HepG2 (cell line): ENCODE data around the gene CYP2S1. TPM values are rescaled to one million over a fixed set of nuclear protein-coding genes. Genes with fewer than 3 reads are reported as not detected.

Experiments
- FOXJ3 ChIP-seq: sonication (generic); formaldehyde crosslinking; IDR thresholded peaks from 2 replicates; pipeline ENCODE4 v1.4.0; 2020; ENCODE audit warnings: missing genetic modification reagents, mild to moderate bottlenecking, borderline replicate concordance
- GABPB1 ChIP-seq: IDR thresholded peaks from 2 replicates; pipeline ENCODE4 v1.6.1; 2016; ENCODE audit warnings: mild to moderate bottlenecking, missing genetic modification reagents, moderate library complexity, missing compliant biosample characterization
- HOXA7 ChIP-seq: sonication (generic); formaldehyde crosslinking; IDR thresholded peaks from 2 replicates; pipeline ENCODE4 v1.8.1; 2022; ENCODE audit warnings: mild to moderate bottlenecking, missing genetic modification reagents, moderate library complexity
- IRF2 ChIP-seq: IDR thresholded peaks from 2 replicates; pipeline ENCODE4 v1.6.1; 2018; ENCODE audit warnings: missing genetic modification reagents, missing compliant biosample characterization
- NFRKB ChIP-seq: fragments of 450-650 bp; IDR thresholded peaks from 2 replicates; pipeline ENCODE4 v1.6.1; 2017
- PHF20 ChIP-seq: sonication (generic); formaldehyde crosslinking; IDR thresholded peaks from 2 replicates; pipeline ENCODE4 v1.5.0; 2020; ENCODE audit warnings: mild to moderate bottlenecking, missing genetic modification reagents
- POLR2G ChIP-seq: fragments of 200-400 bp; formaldehyde crosslinking; IDR thresholded peaks from 2 replicates; pipeline ENCODE4 v1.6.1; 2018; ENCODE audit warnings: mild to moderate bottlenecking, low read depth, low read length, moderate library complexity
- REPIN1 ChIP-seq: sonication (generic); formaldehyde crosslinking; IDR thresholded peaks from 2 replicates; pipeline ENCODE4 v1.8.0; 2022; ENCODE audit warnings: missing genetic modification reagents, low read depth, mild to moderate bottlenecking, borderline replicate concordance
- SMAD3 ChIP-seq: sonication (generic); formaldehyde crosslinking; IDR thresholded peaks from 2 replicates; pipeline ENCODE4 v1.4.0; 2020; ENCODE audit warnings: missing genetic modification reagents
- ZFP91 ChIP-seq: sonication (generic); formaldehyde crosslinking; IDR thresholded peaks from 2 replicates; pipeline ENCODE4 v1.9.0; 2022; ENCODE audit warnings: missing genetic modification reagents, mild to moderate bottlenecking, borderline replicate concordance
- ZMYM3 ChIP-seq: sonication (generic); formaldehyde crosslinking; IDR thresholded peaks from 2 replicates; pipeline ENCODE4 v1.5.1; 2020; ENCODE audit warnings: mild to moderate bottlenecking, missing genetic modification reagents
- ZNF331 ChIP-seq: sonication (generic); formaldehyde crosslinking; IDR thresholded peaks from 2 replicates; pipeline ENCODE4 v1.4.0; 2020; ENCODE audit warnings: missing genetic modification reagents
- ZNF460 ChIP-seq: sonication (generic); formaldehyde crosslinking; IDR thresholded peaks from 2 replicates; pipeline ENCODE4 v1.5.1; 2020; ENCODE audit warnings: missing genetic modification reagents, mild to moderate bottlenecking, borderline replicate concordance
- ZNF609 ChIP-seq: sonication (generic); formaldehyde crosslinking; IDR thresholded peaks from 2 replicates; pipeline ENCODE4 v1.4.0; 2020; ENCODE audit warnings: mild to moderate bottlenecking, missing genetic modification reagents, borderline replicate concordance
- ZNF710 ChIP-seq: sonication (generic); formaldehyde crosslinking; IDR thresholded peaks from 2 replicates; pipeline ENCODE4 v1.5.0; 2020; ENCODE audit warnings: mild to moderate bottlenecking, missing genetic modification reagents, borderline replicate concordance
- ZZZ3 ChIP-seq: sonication (generic); formaldehyde crosslinking; IDR thresholded peaks from 2 replicates; pipeline ENCODE4 v1.4.0; 2020; ENCODE audit warnings: missing genetic modification reagents, mild to moderate bottlenecking, borderline replicate concordance
- polyA plus RNA-seq, 8 experiments: library from polyadenylated mRNA; depleted of rRNA in 3 of 8; stranded (reverse) in 7 of 8; unstranded in 1 of 8; fragments of >200 nt; fragmentation: Illumina TruSeq in 4 of 8; extraction: Trizol in 4 of 8; gene quantifications; 2 replicates each; pipeline versions ENCODE4 v1.2.1 to v1.2.3, GENCODE V29; 2011 to 2016; ENCODE audit warnings: low read depth in 4 of 8, missing spikeins in 1 of 8, mixed read lengths in 1 of 8; ENCODE audit not compliant: insufficient read depth in 1 of 8
- total RNA-seq, 5 experiments: library from RNA; depleted of rRNA; stranded (reverse); fragments of >200 nt; fragmentation: Illumina TruSeq; extraction: Trizol; gene quantifications; 2 replicates each; pipeline ENCODE4 v1.2.3, GENCODE V29; 2016; ENCODE audit warnings: low read depth in 1 of 5
- TF ChIP-seq, protein P1 (sequence below): sonication (generic); formaldehyde crosslinking; IDR thresholded peaks from 2 replicates; pipeline ENCODE4 v1.8.1; 2023; ENCODE audit warnings: mild to moderate bottlenecking, inconsistent platforms, moderate library complexity, missing genetic modification reagents, borderline replicate concordance
- TF ChIP-seq, protein P2 (sequence below): sonication (generic); formaldehyde crosslinking; IDR thresholded peaks from 2 replicates; pipeline ENCODE4 v1.9.0; 2022; ENCODE audit warnings: low read depth, missing genetic modification reagents

Gene CYP2S1
- total and polyA plus RNA-seq, 2 of the 13 experiments (the other 11 are each of a cell fraction or from before 2014, with no cell fraction given), result 0.09 to 2.1 TPM

- TF ChIP-seq, protein P1, sequence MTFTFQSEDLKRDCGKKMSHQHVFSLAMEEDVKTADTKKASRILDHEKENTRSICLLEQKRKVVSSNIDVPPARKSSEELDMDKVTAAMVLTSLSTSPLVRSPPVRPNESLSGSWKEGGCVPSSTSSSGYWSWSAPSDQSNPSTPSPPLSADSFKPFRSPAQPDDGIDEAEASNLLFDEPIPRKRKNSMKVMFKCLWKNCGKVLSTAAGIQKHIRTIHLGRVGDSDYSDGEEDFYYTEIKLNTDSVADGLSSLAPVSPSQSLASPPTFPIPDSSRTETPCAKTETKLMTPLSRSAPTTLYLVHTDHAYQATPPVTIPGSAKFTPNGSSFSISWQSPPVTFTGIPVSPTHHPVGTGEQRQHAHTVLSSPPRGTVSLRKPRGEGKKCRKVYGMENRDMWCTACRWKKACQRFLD (CRISPR knock-in tag), result 0 out of 2 replicates have a peak, but pooled peaks have one; percentile 61
- TF ChIP-seq REPIN1 (no peak), ZNF331 (CRISPR knock-in tag) (no peak), GABPB1 (CRISPR knock-in tag) (no peak), PHF20 (CRISPR knock-in tag) (no peak), HOXA7 (CRISPR knock-in tag) (no peak), ZNF460 (peak; percentile 87; the same call in 1 of the 2 replicates), ZFP91 (CRISPR knock-in tag) (0 out of 2 replicates have a peak, but pooled peaks have one; percentile 2), SMAD3 (CRISPR knock-in tag) (no peak), NFRKB (no peak), ZMYM3 (CRISPR knock-in tag) (peak; percentile 27), ZZZ3 (CRISPR knock-in tag) (no peak), ZNF710 (CRISPR knock-in tag) (no peak), IRF2 (CRISPR knock-in tag) (no peak), ZNF609 (CRISPR knock-in tag) (no peak), FOXJ3 (no peak), POLR2G (no peak)
- TF ChIP-seq, protein P2, sequence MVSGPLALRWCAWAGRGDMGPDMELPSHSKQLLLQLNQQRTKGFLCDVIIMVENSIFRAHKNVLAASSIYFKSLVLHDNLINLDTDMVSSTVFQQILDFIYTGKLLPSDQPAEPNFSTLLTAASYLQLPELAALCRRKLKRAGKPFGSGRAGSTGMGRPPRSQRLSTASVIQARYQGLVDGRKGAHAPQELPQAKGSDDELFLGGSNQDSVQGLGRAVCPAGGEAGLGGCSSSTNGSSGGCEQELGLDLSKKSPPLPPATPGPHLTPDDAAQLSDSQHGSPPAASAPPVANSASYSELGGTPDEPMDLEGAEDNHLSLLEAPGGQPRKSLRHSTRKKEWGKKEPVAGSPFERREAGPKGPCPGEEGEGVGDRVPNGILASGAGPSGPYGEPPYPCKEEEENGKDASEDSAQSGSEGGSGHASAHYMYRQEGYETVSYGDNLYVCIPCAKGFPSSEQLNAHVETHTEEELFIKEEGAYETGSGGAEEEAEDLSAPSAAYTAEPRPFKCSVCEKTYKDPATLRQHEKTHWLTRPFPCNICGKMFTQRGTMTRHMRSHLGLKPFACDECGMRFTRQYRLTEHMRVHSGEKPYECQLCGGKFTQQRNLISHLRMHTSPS, result no peak
Observed at GRCh38 chr19:41226874-41227390, 33.9 kb downstream of the CYP2S1 start (continued).
